ENCODE results near the gene STAT2. TPM values are rescaled to one million over a fixed set of nuclear protein-coding genes. Genes with fewer than 3 reads are reported as not detected.
"Not testable (repeated sequence)": the region's sequence is repeated elsewhere in the genome, so short reads cannot be mapped to it uniquely, and the experiment has no call there.

Gene STAT2
- total and polyA plus RNA-seq, 9 of the 15 experiments (the other 6 are each of a cell fraction or from before 2014, with no cell fraction given) = 15.5 to 46.9 (median 40.1) TPM

DNA sequence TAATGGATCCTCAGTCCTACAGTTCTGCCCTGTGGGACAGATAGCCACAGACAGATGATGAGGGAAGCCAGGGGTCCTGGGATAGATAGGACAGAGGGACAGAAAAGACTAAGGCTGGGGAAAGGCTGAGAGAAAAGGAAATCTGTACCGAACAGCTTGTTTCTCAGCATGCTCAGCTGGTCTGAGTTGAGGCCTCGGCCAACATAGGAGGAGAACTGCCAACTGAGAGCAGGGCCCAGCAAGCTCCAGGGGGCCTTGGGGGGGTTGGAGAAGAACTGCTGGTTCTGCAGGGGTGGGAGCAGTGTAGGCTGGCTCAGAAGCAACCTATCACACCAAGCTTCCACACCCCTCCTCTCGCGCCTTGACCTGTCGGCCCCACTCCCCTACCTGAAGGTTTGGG is 11.1 kb downstream of the STAT2 start:
- intact Hi-C loops (cut with micrococcal nuclease) = no loop called here

DNA sequence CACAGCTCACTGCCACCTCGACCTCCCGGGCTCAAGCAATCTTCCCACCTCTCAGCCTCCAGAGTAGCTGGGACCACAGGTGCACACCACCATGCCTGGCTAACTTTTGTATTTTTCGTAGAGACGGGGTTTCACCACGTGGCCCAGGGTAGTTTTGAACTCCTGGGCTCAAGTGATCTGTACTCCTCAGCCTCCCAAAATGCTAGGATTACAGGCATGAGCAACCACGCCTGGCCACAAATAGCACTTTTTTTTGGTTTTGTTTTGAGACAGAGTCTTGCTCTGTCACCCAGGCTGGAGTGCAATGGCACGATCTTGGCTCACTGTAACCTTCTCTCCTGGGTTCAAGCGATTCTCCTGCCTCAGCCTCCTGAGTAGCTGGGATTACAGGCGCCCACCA is 12.7 kb downstream of the STAT2 start:
- POLR2A ChIA-PET = interaction anchor here (0.9 to 19.4 kb wide), 3 partner anchors 5 to 15 kb away, joined by 3 to 274 read pairs (median 274); partner anchors contain the start of genes APOF, IL23A, PAN2 and STAT2
- not testable (repeated sequence) for ATAC-seq
- H3K36me3 ChIP-seq (ENCODE audit: control insufficient read depth, insufficient read depth, low read length) = peaks cover 78% of the 10 kb centered on the region; the same call in 2 of the 3 replicates

More for the DNA sequence above, 11.1 kb downstream of the STAT2 start:
- ATAC-seq (no peak), FAIRE-seq (no peak), DNase-seq (ENCODE audit: extremely low read depth in 1 of 4, low spot score in 3 of 4) (no peak)
- no peak overlapping the region for H3K4me2 ChIP-seq (ENCODE audit: insufficient read depth, low read length)
- H3K27me3 ChIP-seq (ENCODE audit: control insufficient read depth in 2 of 2, insufficient read depth in 2 of 2, low read length in 2 of 2) = no peaks in the 10 kb centered on the region
- peaks cover 4% of the 10 kb centered on the region for H3K9me1 ChIP-seq (ENCODE audit: control insufficient read depth, insufficient read depth, low read length)
- BruUV-seq (replicated peaks) = no TSS peak
- TF ChIP-seq GATA2 (CRISPR knock-in tag; IDR thresholded peaks at IDR 0.05) (no peak), SRF (CRISPR knock-in tag; IDR thresholded peaks at IDR 0.05) (no peak), TAF7 (tag; IDR thresholded peaks at IDR 0.05) (no peak), ZNF133 (CRISPR knock-in tag; IDR thresholded peaks at IDR 0.05) (no peak), MEF2A (IDR thresholded peaks at IDR 0.05; ENCODE audit: control insufficient read depth, low read depth, low read length) (no peak), TCF7 (IDR thresholded peaks at IDR 0.05; ENCODE audit: borderline replicate concordance) (no peak)
- TF ChIP-seq, protein P1, sequence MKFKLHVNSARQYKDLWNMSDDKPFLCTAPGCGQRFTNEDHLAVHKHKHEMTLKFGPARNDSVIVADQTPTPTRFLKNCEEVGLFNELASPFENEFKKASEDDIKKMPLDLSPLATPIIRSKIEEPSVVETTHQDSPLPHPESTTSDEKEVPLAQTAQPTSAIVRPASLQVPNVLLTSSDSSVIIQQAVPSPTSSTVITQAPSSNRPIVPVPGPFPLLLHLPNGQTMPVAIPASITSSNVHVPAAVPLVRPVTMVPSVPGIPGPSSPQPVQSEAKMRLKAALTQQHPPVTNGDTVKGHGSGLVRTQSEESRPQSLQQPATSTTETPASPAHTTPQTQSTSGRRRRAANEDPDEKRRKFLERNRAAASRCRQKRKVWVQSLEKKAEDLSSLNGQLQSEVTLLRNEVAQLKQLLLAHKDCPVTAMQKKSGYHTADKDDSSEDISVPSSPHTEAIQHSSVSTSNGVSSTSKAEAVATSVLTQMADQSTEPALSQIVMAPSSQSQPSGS (CRISPR knock-in tag; IDR thresholded peaks at IDR 0.05) = no peak
- TF ChIP-seq, protein P2, sequence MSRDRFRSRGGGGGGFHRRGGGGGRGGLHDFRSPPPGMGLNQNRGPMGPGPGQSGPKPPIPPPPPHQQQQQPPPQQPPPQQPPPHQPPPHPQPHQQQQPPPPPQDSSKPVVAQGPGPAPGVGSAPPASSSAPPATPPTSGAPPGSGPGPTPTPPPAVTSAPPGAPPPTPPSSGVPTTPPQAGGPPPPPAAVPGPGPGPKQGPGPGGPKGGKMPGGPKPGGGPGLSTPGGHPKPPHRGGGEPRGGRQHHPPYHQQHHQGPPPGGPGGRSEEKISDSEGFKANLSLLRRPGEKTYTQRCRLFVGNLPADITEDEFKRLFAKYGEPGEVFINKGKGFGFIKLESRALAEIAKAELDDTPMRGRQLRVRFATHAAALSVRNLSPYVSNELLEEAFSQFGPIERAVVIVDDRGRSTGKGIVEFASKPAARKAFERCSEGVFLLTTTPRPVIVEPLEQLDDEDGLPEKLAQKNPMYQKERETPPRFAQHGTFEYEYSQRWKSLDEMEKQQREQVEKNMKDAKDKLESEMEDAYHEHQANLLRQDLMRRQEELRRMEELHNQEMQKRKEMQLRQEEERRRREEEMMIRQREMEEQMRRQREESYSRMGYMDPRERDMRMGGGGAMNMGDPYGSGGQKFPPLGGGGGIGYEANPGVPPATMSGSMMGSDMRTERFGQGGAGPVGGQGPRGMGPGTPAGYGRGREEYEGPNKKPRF (IDR thresholded peaks at IDR 0.05; ENCODE audit: low read depth, low read length) = no peak
- H3K79me2 ChIP-seq (ENCODE audit: control insufficient read depth, insufficient read depth, low read length) = no peaks in the 10 kb centered on the region
- no peak overlapping the region for H3K27ac ChIP-seq (ENCODE audit: extremely low read depth, low read depth, low read length)
- peaks cover 73% of the 10 kb centered on the region; the same call in 2 of the 3 replicates for H3K36me3 ChIP-seq (ENCODE audit: control insufficient read depth, insufficient read depth, low read length)
- H2AFZ ChIP-seq (ENCODE audit: low read depth, low read length) = no peak overlapping the region
- ChIA-PET CTCF (ENCODE audit: low intra/inter-chr PET ratio) (no interaction called here), POLR2A (interaction anchor here (0.6 to 19.4 kb wide), 5 partner anchors 6 to 115 kb away, joined by 3 to 274 read pairs (median 5); partner anchors contain the start of genes APOF, IL23A, PAN2 and STAT2)
- H4K20me1 ChIP-seq (replicated peaks; ENCODE audit: control insufficient read depth, insufficient read depth, low read length) = no peaks in the 10 kb centered on the region
- in situ Hi-C loops (cut with MboI) = no loop called here
- H3K4me3 ChIP-seq = no peak overlapping the region
- WGBS (ENCODE audit: insufficient coverage, low coverage, missing lambda C conversion rate) = 92% methylated on average over 5 of the region's 5 CpGs
- no peaks in the 10 kb centered on the region for H3K9me3 ChIP-seq (replicated peaks; ENCODE audit: control insufficient read depth, insufficient read depth, low read depth, low read length)
- H3K4me1 ChIP-seq (replicated peaks in 1 of 2; ENCODE audit: control insufficient read depth in 2 of 2, insufficient read depth in 2 of 2, low read length in 2 of 2) = no peaks in the 10 kb centered on the region; a peak in 1 of 5 replicates
- H3K9ac ChIP-seq (ENCODE audit: insufficient read depth in 1 of 2, low read depth in 2 of 2, low read length in 2 of 2) = no peak overlapping the region

More for the DNA sequence above, 12.7 kb downstream of the STAT2 start:
- H2AFZ ChIP-seq (ENCODE audit: low read depth, low read length); H3K27ac ChIP-seq (ENCODE audit: extremely low read depth, low read depth, low read length); H3K27me3 ChIP-seq (ENCODE audit: control insufficient read depth in 2 of 2, insufficient read depth in 2 of 2, low read length in 2 of 2); H3K4me1 ChIP-seq (replicated peaks in 1 of 2; ENCODE audit: control insufficient read depth in 2 of 2, insufficient read depth in 2 of 2, low read length in 2 of 2); intact Hi-C loops (cut with micrococcal nuclease); H3K9me1 ChIP-seq (ENCODE audit: control insufficient read depth, insufficient read depth, low read length); H3K4me2 ChIP-seq (ENCODE audit: insufficient read depth, low read length); H3K9me3 ChIP-seq (replicated peaks; ENCODE audit: control insufficient read depth, insufficient read depth, low read depth, low read length); BruUV-seq (replicated peaks); H3K4me3 ChIP-seq; CTCF ChIA-PET (ENCODE audit: low intra/inter-chr PET ratio); H3K79me2 ChIP-seq (ENCODE audit: control insufficient read depth, insufficient read depth, low read length); FAIRE-seq; in situ Hi-C loops (cut with MboI); H4K20me1 ChIP-seq (replicated peaks; ENCODE audit: control insufficient read depth, insufficient read depth, low read length); H3K9ac ChIP-seq (ENCODE audit: insufficient read depth in 1 of 2, low read depth in 2 of 2, low read length in 2 of 2); DNase-seq (ENCODE audit: extremely low read depth in 1 of 4, low spot score in 3 of 4): not testable (repeated sequence)
- 81% methylated on average over 8 of the region's 9 CpGs for WGBS (ENCODE audit: insufficient coverage, low coverage, missing lambda C conversion rate)

Measured in K562 (cell line).